Adipocyte (in vitro differentiated cells): Measurements from ENCODE around the gene IBA57.
A peak's percentile ranks its signal among the peaks of the same experiment; 100 is the strongest.

ENCODE experiments used
- DNase-seq: peaks from one replicate; pipeline ENCODE4 v3.0.0-alpha.2; 2015; ENCODE audit warnings: low read depth
- H3K27me3 ChIP-seq: replicated peaks from 2 replicates; pipeline ENCODE4 v1.7.0; 2013; ENCODE audit warnings: mild to moderate bottlenecking, low read length, moderate library complexity; ENCODE audit not compliant: control insufficient read depth, insufficient read depth
- H3K36me3 ChIP-seq: 2 replicates; pipeline ENCODE4 v1.7.0; 2013; ENCODE audit warnings: low read length, mild to moderate bottlenecking, moderate library complexity; ENCODE audit not compliant: control insufficient read depth, insufficient read depth, severe bottlenecking
- H3K4me1 ChIP-seq: 2 replicates; pipeline ENCODE4 v1.7.0; 2013; ENCODE audit warnings: mild to moderate bottlenecking, low read length, moderate library complexity; ENCODE audit not compliant: control insufficient read depth, insufficient read depth
- H3K4me3 ChIP-seq: 2 replicates; pipeline ENCODE4 v1.7.0; 2013; ENCODE audit warnings: mild to moderate bottlenecking, low read length, moderate library complexity
- H3K9ac ChIP-seq: 2 replicates; pipeline ENCODE4 v1.7.0; 2013; ENCODE audit warnings: mild to moderate bottlenecking, low read length, moderate library complexity
- H3K9me3 ChIP-seq: 2 replicates; pipeline ENCODE4 v1.7.0; 2013; ENCODE audit warnings: mild to moderate bottlenecking, low read length, moderate library complexity; ENCODE audit not compliant: control insufficient read depth

IBA57 gene

DNA sequence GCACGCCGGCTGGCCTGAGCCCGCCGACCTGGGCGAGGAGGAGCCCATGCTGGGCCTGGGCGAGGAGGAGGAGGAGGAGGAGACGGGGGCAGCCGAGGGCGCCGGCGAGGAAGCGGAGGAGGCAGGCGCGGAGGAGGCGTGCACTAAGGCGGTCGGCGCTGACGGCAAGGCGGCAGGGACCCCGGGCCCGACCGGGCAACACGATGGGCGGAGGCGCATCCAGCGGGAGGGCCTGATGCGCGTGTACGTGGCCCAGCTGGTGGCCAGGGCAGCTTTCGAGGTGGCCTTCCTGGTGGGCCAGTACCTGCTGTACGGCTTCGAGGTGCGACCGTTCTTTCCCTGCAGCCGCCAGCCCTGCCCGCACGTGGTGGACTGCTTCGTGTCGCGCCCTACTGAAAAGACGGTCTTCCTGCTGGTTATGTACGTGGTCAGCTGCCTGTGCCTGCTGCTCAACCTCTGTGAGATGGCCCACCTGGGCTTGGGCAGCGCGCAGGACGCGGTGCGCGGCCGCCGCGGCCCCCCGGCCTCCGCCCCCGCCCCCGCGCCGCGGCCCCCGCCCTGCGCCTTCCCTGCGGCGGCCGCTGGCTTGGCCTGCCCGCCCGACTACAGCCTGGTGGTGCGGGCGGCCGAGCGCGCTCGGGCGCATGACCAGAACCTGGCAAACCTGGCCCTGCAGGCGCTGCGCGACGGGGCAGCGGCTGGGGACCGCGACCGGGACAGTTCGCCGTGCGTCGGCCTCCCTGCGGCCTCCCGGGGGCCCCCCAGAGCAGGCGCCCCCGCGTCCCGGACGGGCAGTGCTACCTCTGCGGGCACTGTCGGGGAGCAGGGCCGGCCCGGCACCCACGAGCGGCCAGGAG lies 7.2 kb upstream of the IBA57 start:
- no peak overlapping the region for H3K4me3 ChIP-seq
- H3K27me3 ChIP-seq = no peaks in the 10 kb centered on the region
- no peaks in the 10 kb centered on the region for H3K9me3 ChIP-seq
- no peak for DNase-seq
- H3K4me1 ChIP-seq = peaks cover 12% of the 10 kb centered on the region
- no peaks in the 10 kb centered on the region for H3K36me3 ChIP-seq
- H3K9ac ChIP-seq = no peak overlapping the region

DNA sequence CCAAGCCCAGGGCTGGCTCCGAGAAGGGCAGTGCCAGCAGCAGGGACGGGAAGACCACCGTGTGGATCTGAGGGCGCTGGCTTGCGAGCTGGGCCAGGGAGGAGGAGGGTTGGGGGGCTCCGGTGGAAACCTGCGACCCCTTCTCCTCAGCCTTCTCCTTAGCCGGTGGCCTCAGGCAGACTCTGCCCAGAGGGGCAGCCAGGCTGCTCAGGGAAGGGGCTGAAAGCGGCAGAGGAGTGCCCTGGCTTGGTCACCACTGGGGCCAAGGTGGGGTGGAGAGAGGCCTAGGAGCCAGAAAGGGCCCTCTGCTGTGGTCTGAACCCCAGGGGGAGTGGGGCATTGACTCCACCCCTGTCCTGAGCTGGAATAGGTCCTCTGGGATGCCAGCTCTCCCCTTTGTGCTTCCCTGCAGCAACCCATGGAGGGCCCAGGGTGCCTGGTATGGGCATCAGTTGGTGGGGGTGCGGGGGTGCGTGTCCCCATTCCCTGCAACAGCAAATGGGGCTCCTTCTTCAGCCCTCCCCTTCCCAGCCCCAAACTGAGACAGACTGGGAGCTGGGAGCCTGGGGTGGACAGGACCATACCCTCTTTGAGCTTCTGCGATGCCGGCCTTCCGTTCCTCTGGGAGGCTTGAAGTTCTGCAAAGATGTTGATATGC lies 6.5 kb upstream of the IBA57 start:
- H3K4me1 ChIP-seq = peaks cover 13% of the 10 kb centered on the region
- no peaks in the 10 kb centered on the region for H3K27me3 ChIP-seq
- no peak overlapping the region for H3K4me3 ChIP-seq
- H3K9ac ChIP-seq = no peak overlapping the region
- DNase-seq = no peak
- H3K9me3 ChIP-seq = no peaks in the 10 kb centered on the region
- no peaks in the 10 kb centered on the region for H3K36me3 ChIP-seq

DNA sequence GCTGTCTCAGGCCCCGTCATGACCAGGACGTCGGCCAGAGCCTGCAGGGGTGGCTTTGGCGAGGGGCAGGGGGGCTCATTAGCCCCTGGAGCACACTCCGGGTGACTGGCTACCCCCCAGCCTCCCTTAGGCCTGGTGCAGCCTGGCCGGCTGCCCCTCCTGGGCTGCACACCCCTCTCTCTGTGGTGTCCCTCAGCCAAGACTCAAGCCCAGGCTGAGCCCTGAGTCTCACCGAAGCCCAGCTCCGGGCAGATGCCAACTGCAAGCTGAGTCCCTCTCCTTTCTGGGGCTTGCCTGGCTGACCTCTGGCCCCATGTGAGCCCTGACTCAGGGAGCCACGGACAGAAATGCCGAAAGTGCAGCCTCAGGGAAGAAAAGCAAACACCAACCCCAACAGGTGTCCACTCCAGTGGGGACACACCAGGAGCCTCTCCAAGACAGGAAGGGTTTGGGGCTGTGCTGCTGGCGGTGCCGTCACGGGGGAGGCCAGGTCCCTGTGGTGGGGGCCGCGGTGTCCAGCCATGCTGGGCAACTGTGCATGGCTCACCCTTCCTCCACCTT lies 5.3 kb upstream of the IBA57 start:
- peaks cover 13% of the 10 kb centered on the region for H3K4me1 ChIP-seq
- no peaks in the 10 kb centered on the region for H3K36me3 ChIP-seq
- H3K9ac ChIP-seq = no peak overlapping the region
- no peak overlapping the region for H3K4me3 ChIP-seq
- no peaks in the 10 kb centered on the region for H3K27me3 ChIP-seq
- no peak for DNase-seq
- H3K9me3 ChIP-seq = no peaks in the 10 kb centered on the region

DNA sequence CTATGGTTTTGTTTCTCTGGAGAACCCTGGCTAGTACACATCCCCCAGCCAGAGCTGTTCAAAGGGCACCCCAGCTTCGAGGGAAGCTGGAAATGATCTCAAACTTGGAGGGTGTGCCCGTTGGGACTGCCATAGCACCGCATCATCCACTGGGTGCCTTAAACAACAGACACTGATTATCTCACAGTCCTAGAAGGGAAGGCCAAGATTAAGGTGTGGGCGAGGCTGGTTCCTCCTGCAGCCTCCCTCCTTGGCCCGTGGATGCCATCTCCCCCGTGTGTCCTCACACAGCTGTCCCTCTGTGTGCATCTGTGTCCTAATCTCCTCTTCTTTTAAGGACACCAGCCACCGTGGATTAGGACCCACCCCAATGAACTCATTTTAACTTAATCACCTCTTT lies 4.2 kb upstream of the IBA57 start:
- Histone ChIP-seq H3K36me3 (no peaks in the 10 kb centered on the region), H3K4me1 (peaks cover 14% of the 10 kb centered on the region), H3K9me3 (no peaks in the 10 kb centered on the region), H3K27me3 (no peaks in the 10 kb centered on the region), H3K4me3 (no peak overlapping the region), H3K9ac (no peak overlapping the region)
- DNase-seq = no peak

DNA sequence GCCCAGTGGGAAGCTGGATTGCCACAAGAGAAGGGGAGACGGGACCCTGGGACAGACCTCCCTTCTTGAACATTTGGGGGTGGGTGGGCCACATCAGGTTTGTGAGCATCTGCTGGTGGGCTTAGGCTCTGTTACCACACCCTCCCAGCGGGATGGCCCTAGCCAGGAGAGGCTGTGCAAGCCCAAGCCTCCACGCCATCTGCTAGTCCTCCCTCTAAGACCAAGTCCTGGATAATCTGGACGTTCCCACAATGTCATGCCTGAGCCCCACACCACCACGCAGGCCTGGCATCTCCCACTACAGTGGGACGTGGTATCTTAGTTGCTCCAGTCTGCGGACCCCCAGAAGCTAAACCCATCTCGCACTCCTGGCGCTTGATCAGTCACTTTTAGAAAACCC lies 3.7 kb upstream of the IBA57 start:
- Histone ChIP-seq H3K9me3 (no peaks in the 10 kb centered on the region), H3K27me3 (no peaks in the 10 kb centered on the region), H3K9ac (no peak overlapping the region), H3K4me1 (peaks cover 19% of the 10 kb centered on the region), H3K36me3 (no peaks in the 10 kb centered on the region), H3K4me3 (no peak overlapping the region)
- DNase-seq = no peak

DNA sequence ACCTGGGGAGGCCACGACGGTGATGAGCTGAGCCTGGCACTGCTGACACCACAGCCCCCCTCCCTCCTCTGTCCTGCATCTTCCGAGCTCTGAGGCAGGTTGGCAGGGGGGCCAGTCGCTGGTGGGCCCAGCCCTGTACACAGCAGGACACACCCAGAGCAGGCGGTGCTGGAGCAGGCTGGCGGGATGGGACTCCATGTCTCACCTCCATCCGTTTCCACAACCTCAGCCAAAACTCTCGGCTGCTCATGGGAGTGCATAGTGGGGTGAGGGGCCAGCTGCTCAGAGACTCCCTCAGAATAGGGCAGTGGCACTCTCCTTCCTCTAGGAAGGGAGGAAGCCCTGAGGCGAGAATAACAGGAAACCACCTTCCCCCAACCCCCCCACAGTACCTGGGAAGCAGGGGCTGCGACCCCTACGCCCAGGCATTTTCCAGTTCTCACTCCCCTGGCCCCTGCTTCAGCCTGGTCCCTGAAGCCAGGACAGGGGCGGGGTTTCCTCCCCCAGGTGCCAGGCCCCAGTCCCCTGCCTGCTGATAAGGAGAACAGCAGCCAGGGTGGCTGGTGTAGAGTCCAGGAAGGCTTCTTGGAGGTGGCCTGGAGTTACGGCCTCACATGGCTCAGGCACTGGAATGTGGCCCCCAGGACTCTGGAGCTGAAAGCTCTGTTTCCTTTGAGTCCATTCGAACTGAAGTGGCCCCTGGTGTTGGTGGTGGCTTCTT lies 3.2 kb upstream of the IBA57 start:
- DNase-seq = no peak
- Histone ChIP-seq H3K9ac (peak overlapping the region; percentile 70), H3K27me3 (no peaks in the 10 kb centered on the region)

DNA sequence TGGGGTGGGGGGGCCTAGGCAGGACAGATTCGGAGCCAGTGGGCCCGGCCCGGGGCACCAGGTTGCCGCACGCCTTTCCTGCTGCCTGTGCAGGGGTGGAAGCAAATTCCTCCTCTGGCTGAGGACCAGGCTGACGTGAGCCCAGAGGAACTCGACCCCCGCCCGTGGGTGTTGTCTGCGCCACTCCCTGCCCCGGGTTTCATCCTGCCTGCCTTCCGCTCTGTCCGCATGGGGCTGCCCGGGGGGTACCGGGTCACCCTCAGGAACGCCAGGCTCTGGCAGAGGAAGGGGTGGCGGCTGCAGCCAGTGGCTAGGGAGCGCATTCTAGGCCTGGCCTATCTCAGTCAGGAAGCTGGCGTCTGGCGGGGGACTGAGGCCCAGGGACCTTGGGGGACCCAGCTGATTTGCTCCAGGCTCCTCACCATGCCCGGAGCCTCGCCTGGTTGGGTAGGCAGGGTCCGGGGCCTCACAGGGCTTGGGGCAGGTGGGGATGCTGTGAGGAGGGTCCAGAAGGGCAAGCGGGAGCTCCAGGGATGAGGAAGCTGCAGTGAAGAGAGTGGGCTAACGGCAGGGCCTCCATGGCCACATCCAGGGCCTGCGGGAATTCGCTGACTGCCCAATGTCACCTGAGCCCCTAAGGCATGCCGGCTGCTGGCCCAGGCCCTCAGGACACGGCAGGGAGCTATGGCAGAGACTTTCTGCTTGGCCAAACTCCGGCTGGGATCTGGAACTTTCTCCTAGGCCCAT lies 2.4 kb upstream of the IBA57 start:
- no peaks in the 10 kb centered on the region for H3K27me3 ChIP-seq
- peak; percentile 70 for DNase-seq

More for the DNA sequence above, 3.2 kb upstream of the IBA57 start:
- Histone ChIP-seq H3K9me3 (no peaks in the 10 kb centered on the region), H3K4me1 (peaks cover 20% of the 10 kb centered on the region), H3K4me3 (no peak overlapping the region), H3K36me3 (no peaks in the 10 kb centered on the region)

DNA sequence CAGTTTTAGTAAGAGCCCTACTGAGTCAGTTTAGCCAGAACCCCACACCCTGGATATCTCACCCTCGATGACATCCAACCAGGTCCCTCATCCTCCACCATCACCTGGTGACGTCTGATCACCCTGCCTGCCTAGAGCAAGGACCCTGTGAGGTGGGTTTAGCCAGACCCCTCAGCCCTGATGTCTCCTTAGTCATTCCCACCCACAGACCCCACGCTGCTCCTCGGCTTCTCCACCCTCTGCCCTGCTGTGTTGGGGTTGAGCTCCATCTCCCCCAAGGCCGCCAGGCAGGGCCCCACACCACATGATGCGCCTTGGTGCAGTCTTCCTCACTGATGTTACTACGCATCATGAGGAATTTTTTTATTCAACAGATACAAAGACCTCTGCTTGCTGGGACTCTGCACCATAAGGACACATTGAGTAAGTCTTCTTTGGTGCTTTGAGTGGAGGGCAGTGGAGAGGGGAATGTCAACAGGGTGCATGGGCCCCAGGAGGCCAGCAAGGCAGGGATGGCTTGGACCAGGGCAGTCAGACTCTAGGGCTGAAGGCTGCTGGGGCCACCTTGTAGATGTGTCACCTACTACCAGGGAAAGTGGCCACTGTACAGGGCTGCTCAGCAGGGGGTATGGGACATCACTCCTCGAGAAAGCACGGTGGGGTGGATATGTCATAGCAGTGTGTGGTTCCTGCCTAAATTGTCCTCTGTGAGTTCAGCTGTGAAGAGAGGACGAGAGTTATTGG lies 1.7 kb upstream of the IBA57 start:
- Histone ChIP-seq H3K9me3 (no peaks in the 10 kb centered on the region), H3K9ac (peak overlapping the region; percentile 70), H3K36me3 (no peaks in the 10 kb centered on the region), H3K27me3 (no peaks in the 10 kb centered on the region), H3K4me1 (peaks cover 20% of the 10 kb centered on the region), H3K4me3 (no peak overlapping the region)
- no peak for DNase-seq

More for the DNA sequence above, 2.4 kb upstream of the IBA57 start:
- Histone ChIP-seq H3K9me3 (no peaks in the 10 kb centered on the region), H3K36me3 (no peaks in the 10 kb centered on the region), H3K4me3 (no peak overlapping the region), H3K4me1 (peaks cover 20% of the 10 kb centered on the region), H3K9ac (peak overlapping the region; percentile 70)

DNA sequence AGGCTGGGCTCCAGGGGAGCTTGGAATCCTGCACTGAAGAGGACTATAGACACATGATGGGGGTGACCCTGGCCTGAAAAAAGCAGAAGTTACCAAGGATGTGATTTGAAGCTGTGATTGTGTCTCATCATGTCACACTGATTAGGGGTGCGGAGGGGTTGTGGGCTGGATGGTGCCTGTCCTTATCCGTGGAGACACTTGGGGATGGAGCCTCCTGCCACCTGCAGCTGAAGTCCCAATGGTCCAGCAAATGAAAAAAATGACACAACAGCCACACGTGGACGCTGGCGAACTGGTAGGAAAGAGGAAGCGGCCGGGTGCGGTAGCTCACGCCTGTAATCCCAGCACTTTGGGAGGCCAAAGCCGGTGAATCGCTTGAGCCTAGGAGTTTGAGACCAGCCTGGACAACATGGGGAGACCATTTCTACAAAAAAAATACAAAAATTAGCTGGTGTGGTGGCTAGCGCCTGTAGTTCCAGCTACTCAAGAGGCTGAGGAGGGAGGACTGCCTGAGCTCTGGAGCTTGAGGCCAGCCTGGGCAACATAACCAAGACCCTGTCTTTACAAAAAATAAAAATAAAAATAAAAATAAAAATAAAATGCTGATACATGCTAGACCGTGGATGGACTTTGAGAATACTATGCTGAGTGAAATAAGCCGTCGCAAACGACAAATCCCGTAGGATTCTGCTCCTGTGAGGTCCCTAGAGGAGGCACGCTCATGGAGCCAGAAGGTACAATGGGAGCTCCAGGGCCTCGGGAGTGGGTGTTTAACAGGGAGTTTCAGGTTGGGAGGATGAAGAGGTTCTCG lies 838 bp upstream of the IBA57 start:
- H3K9ac ChIP-seq = peak overlapping the region; percentile 84
- H3K9me3 ChIP-seq = no peaks in the 10 kb centered on the region
- peaks cover 20% of the 10 kb centered on the region for H3K4me1 ChIP-seq
- H3K36me3 ChIP-seq = no peaks in the 10 kb centered on the region
- peak overlapping the region; percentile 82 for H3K4me3 ChIP-seq
- H3K27me3 ChIP-seq = no peaks in the 10 kb centered on the region
- no peak for DNase-seq
